ENCODE data around the gene SLC43A2.

SLC43A2 gene

GRCh38 chr17:1643293-1643998 is 14.8 kb upstream of the SLC43A2 start:
- DNase-seq = peak; percentile 78

- no peak for DNase-seq
These were observed 12.4 kb upstream of the SLC43A2 start for GRCh38 chr17:1641065-1641403.

GRCh38 chr17:1640329-1641064 is 11.9 kb upstream of the SLC43A2 start:
- DNase-seq = no peak

- no peak for DNase-seq
These were observed 11.0 kb upstream of the SLC43A2 start for GRCh38 chr17:1639549-1640180.

GRCh38 chr17:1638624-1639300 is 10.1 kb upstream of the SLC43A2 start:
- DNase-seq = no peak

- no peak for DNase-seq
These were observed 9.5 kb upstream of the SLC43A2 start for GRCh38 chr17:1638171-1638590.

- DNase-seq = no peak
These were observed 8.2 kb upstream of the SLC43A2 start for GRCh38 chr17:1636732-1637285.

GRCh38 chr17:1635675-1636465 is 7.2 kb upstream of the SLC43A2 start:
- no peak for DNase-seq

- no peak for DNase-seq
These were observed 6.4 kb upstream of the SLC43A2 start for GRCh38 chr17:1634841-1635650.

GRCh38 chr17:1630662-1631061 is 2.0 kb upstream of the SLC43A2 start:
- DNase-seq = no peak

GRCh38 chr17:1629504-1630310 is 1.1 kb upstream of the SLC43A2 start:
- DNase-seq = peak; percentile 76

GRCh38 chr17:1628856-1629503 is 346 bp upstream of the SLC43A2 start:
- DNase-seq = peak; percentile 85

GRCh38 chr17:1627182-1627981 is 1.3 kb downstream of the SLC43A2 start:
- no peak for DNase-seq

- DNase-seq = no peak
These were observed 2.3 kb downstream of the SLC43A2 start for GRCh38 chr17:1626333-1626732.

GRCh38 chr17:1625581-1625980 is 3.1 kb downstream of the SLC43A2 start:
- no peak for DNase-seq

- no peak for DNase-seq
These were observed 3.6 kb downstream of the SLC43A2 start for GRCh38 chr17:1625053-1625452.

GRCh38 chr17:1624650-1625049 is 4.0 kb downstream of the SLC43A2 start:
- no peak for DNase-seq

- no peak for DNase-seq
These were observed 5.5 kb downstream of the SLC43A2 start for GRCh38 chr17:1623057-1623630.

Measured in activated T-cell treated with anti-CD3 and anti-CD28 coated beads, Interleukin-2, amount 50 U/mL, for 1 hour (primary cell).